EH (cell line): ENCODE measurements around the gene MYO1H.

Experiments used
- DNase-seq: peaks from one replicate; pipeline ENCODE4 v3.0.0-alpha.2; 2015; ENCODE audit warnings: low read depth

MYO1H gene

GRCh38 chr12:109492371-109492770 lies 144.7 kb downstream of the MYO1H start:
- DNase-seq = no peak

GRCh38 chr12:109493090-109493489 lies 145.4 kb downstream of the MYO1H start:
- DNase-seq = no peak

- DNase-seq = no peak
These were observed 146.2 kb downstream of the MYO1H start for GRCh38 chr12:109493938-109494337.

GRCh38 chr12:109494348-109494881 lies 146.7 kb downstream of the MYO1H start:
- DNase-seq = no peak

- DNase-seq = no peak
These were observed 147.3 kb downstream of the MYO1H start for GRCh38 chr12:109495012-109495411.

- DNase-seq = no peak
These were observed 148.6 kb downstream of the MYO1H start for GRCh38 chr12:109496306-109496705.

- DNase-seq = no peak
These were observed 150.0 kb downstream of the MYO1H start for GRCh38 chr12:109497675-109498074.
